Medulla oblongata (tissue), 1 donor: ENCODE results near the gene ZSCAN23.
"Not testable (repeated sequence)": the region's sequence is repeated elsewhere in the genome, so short reads cannot be mapped to it uniquely, and the experiment has no call there.

Experiments
- DNase-seq: peaks from one replicate; pipeline ENCODE4 v3.0.0-alpha.2; 2015; ENCODE audit errors: extremely low spot score

ZSCAN23 gene

DNA sequence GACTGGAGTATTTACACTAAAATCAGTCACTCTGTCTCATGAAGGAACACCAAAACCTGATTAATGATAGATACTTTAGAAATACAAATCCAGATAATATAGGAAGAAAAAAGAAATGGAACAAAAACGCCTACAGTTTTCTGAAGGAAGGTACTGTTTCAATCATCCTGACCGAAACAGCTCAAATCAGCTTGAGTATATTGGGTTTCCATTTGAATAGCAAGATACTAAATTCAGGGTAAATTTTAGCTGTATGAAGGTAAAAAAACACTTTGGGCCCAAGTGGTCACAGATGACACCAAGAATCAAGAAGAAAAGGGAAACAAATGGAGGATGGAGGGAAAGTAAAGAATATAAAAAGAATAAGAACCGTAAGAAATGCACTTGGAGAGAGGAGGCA is 6.9 kb downstream of the ZSCAN23 start:
- DNase-seq, result no peak

DNA sequence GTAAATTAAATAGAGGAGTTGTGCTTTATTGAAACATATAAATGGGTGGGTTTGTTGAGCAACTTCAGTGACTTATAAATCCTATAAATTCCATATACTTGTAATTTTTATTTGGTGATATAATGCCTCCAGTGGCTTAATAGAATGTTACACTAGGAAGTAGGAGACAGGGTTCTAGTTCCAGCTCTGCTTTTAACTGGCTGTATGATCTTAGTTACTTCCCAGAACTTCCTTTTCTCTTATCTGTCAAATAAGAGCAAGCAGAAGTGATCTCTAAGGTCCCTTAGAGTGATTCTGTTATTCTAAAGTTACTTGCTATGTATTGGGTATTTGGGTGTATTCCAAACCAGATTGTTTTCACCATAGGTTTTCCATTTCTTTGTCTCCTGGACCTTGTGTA is 10.2 kb downstream of the ZSCAN23 start:
- DNase-seq, result no peak

GRCh38 chr6:28429781-28430180 is 13.5 kb downstream of the ZSCAN23 start:
- no peak for DNase-seq

DNA sequence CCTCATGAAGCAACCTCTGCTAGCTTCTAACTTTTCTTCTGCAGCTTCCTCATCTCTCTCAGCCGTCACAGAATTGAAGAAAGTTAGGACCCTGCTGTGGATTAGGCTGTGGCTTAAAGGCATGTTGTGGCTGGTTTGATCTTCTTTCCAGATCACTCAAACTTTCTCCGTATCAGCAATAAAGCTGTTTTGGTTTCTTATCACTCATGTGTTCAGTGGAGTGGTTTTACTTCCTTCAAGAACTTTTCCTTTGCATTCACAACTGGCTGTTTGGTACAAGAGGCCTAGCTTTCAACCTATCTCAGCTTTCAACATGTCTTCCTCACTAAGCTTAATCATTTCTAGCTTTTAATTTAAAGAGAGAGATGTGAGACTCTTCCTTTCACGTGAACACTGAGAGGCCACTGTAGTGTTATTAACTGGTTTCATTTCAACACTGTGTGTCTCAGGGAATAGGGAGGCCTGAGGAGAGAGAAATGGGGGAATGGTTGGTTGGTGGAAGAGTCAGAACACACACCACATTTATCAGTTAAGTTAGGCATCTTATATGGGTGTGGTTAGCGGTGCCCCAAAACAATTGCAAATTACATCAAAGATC is 17.2 kb downstream of the ZSCAN23 start:
- DNase-seq, result no peak

DNA sequence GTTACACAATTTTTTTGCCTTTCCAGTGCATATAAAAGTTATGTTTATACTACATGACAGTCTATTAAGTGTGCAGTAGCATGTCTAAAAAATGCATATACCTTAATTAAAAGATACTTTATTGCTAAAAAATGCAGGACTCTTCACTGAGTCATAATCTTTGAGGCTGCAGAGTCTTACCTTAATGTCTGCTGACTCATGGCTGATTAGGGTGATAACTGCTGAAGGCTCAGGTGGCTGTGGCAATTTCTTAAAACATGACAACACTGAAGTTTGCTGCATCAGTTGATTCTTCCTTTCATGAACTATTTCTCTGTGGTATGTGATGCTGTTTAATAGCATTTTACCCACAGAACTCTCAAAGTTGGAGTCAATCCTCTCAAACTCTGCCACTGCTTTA is 19.1 kb downstream of the ZSCAN23 start:
- no peak for DNase-seq

- no peak for DNase-seq
Measured at GRCh38 chr6:28423546-28423945, 19.7 kb downstream of the ZSCAN23 start.

DNA sequence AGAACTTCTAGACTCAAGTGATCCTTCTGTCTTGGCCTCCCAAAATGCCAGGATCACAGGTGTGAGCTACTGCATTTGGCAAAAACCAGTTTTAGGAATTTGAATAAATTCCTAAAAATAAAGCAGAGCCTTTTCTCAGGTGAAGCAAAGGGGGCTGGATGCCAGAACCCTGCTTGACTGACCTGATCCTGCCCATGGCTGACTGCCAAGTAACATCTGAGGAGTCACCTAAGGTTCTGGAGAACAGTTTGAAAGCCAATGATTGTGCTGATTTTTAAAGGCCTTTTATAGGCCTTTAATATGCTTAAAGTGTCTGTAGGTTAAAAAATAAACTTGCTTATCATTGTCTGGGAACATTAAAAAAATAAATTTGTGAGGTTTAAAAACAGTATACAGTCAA is 29.6 kb downstream of the ZSCAN23 start:
- DNase-seq, result no peak

- no peak for DNase-seq
Measured at GRCh38 chr6:28410767-28411166, 32.5 kb downstream of the ZSCAN23 start.

DNA sequence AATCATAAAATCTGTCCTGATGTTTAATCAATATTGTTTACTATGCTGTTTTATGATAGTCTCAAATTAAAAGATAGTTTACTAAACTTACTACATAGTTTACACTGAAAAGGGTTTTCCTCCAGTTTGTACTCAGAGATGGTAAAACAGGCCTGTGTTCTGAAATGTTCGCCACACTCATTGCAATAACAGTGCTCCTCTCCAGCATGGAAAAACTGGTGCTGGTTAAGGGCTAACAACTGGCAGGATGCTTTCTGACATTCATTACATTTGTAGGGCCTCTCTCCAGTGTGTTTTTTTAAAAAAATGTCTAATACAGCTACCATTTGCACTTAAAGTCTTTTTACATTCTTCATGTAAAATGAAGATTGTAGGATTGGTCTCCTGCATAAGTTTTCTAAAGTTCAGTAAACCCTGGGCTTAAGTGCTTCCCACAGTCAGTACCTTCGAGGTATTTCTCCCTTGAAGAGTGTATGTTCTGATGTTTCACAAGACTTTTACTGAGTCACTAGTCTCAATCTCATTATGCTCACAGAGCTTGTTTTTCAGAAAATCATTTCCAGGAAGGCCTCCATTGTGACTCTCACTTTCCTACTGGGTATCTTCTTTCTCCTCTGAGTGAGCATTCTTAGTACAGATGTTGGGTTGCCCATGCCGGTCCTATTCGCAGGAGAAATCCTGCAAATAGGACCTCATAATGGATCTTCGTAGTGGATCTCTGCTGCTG is 35.1 kb downstream of the ZSCAN23 start:
- DNase-seq, result no peak

DNA sequence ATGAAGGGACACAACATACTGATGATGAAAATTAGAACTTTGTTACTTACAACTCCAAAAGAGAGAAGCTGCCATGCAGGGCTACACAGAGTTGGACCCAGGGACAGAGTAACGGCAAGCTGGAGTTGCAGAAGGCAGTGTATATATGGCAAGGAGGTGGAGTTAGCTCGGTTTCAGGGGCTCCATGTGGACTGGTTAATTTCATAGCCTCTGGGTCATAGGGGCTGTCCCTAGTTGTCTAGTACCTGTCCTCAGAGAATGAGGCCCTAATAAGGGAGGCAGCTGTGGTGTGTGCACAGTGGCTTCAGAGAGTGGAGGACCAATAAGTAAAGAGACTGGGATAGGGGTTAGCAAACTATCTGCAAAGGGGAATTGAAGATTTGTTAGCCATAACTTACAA is 35.9 kb downstream of the ZSCAN23 start:
- no peak for DNase-seq

DNA sequence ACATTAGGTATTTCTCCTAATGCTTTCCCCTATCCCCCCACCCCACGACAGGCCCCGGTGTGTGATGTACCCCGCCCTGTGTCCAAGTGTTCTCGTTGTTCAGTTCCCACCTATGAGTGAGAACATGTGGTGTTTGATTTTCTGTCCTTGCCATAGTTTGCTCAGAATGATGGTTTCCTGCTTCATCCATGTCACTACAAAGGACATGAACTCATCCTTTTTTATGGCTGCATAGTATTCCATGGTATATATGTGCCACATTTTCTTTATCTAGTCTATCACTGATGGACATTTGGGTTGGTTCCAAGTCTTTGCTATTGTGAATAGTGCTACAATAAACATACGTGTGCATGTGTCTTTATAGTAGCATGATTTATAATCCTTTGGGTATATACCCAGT is 39.4 kb downstream of the ZSCAN23 start:
- DNase-seq, result not testable (repeated sequence)

- no peak for DNase-seq
Measured at GRCh38 chr6:28402197-28402596, 41.1 kb downstream of the ZSCAN23 start.

DNA sequence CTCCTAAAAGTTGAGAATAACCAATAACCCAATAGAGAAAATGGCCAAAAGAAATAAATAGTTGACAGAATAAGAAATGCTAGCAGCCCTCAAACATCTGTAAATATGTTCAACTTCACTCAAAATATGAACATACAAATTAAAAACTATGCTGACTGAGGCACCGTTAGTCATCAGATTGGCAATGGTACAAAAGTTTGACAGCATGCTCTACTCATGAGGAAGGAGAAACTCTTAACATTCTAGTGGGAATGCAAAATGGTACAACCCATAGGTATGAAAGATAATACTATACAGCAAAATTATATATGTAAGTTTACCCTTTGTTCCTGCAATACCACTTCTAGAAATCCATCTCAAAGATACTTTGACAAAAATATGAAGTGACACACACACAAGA is 42.1 kb downstream of the ZSCAN23 start:
- DNase-seq, result no peak

DNA sequence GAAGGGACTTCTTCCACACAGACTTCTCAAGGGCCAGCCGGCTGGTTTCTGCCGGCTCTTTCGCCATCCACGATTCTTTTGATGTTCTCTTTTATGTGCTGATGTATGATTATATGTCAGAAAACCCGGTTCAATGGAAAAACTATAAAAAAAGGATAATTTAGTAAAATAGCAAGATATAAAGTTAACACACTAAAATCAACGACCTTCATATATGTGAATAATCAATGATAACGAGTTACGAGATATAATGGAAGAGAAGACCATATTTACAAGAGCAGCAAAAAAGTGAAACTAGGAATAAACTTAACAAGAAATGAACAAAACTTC is 43.2 kb downstream of the ZSCAN23 start:
- no peak for DNase-seq

DNA sequence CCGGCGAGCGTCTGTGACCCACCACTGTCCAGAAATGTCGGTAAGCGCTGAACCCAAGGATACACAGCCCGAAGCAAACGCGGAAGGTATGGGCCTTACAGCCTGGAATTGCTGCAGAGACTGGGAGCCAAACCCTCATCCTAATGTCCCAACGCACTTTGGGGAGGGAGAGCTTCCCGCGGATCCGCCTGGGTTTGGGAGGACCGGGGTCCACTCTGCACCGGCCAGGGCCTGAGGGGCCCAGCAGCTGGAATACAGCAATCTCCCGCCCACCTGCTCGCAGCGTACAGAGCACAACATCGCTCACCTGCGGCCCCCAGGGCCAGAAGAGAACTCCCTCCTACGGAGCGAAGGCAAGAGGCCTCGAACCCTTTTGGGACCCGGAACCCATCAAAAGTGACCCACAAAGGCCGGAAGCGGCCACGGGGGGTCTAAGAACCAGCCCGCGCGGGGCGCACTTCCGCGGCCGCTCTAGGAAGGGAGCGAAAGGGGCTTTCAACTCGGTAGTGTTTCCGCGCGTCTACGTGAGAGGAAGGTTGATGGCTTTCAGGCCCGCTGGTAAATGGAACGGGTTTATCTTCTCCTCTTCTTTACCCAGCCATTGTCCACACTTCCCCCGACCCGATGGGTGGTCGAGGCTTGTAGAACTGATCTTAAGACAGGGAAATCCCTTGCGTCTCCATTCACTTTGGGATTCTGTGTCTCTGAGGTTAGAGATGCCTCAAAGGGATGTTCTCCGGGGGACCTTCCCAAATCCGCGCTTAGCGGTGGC is 43.8 kb downstream of the ZSCAN23 start, which contains the start of gene ZSCAN12:
ZSCAN12 (minus strand) TSS at position 398 of the 772 bp plus-strand sequence. CDS start 1,342 bp downstream, outside the sequence.
- peak; percentile 87 for DNase-seq

- no peak for DNase-seq
Measured at GRCh38 chr6:28395918-28396317, 47.4 kb downstream of the ZSCAN23 start.

- DNase-seq, result no peak
Measured at GRCh38 chr6:28393912-28394662, 49.2 kb downstream of the ZSCAN23 start.

DNA sequence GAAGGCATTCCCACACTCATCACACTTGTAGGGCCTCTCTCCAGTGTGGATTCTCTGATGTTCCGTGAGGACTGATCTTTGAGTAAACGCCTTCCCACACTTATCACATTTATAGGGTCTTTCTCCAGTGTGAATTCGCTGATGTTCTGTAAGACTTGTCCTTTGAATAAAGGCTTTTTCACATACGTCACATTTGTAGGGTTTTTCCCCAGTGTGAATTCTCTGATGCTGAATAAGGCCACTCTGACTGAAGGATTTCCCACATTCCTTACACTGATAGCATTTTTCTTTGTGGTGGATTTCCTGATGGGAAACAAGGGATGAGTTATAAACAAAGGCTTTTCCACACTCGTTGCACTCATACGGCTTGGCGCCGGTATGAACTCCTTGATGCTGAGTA is 52.6 kb downstream of the ZSCAN23 start:
- DNase-seq, result no peak

DNA sequence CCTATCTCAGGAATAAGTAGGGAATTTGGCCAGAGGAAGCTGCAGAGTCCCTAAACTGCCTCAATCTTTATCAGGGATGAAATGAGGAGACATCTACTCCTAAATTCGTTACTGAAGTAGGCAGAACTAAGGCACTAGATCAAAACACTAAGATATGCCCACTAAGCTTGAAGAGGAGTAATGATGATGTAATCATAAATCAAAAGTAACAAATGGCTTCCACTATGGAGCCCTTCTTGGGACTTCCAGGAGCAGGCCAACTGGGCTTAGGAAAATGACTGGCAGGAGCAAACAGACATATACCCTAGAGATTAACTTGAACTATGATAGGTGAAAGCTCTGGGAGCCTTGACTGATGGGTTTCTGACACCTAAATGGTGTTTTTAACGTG is 59.2 kb downstream of the ZSCAN23 start:
- no peak for DNase-seq

DNA sequence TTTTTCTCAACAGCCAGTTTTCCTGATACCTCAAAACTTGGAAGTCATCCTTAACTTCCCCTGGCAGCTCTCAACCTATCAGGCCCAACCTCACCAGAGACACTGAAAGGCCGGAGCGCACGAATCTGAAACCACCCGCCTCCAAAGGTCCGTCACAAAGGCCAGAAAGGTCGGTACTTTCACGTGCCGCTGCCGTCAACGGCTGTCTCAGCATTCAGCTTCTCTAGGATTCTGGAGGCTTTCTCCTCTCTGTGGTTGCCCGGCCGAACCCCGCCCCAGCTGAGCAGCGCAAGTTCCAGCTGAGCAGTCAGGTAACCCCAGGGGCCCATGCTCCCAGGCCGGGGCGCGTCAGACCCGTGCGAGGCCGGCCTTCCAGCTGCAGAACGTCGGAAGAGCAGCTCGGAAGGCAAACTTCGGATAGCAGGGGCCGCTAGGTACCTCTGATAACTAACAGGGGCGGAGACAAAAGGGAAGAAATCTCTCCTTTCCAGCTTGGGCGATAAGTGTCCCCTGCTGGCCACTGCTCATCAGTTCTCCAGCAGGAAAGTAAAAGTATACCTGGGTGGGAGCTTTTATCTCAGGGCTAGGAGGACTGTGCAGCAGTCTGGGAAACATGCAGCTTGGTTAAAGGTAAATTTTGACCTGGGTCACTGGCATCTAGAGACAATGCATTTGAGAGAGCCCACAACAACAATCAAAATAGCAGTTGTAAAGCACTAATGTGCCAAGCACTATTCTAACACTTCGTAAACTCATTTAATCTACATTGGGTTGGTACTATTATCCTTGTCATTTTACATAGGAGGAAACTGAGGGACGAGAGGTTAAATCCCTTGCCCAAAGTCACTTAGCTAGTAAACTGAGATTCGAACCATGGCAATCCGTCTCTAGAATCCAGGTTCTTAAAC is 59.8 kb downstream of the ZSCAN23 start:
- DNase-seq, result peak; percentile 80
